GM21723 (cell line): ENCODE results near the gene ERC2.

Source experiments
- ATAC-seq: cut with Tn5 transposase; IDR thresholded peaks from one replicate; pipeline ENCODE4 v1.9.1; 2021; ENCODE audit warnings: mild to moderate bottlenecking, moderate library complexity; ENCODE audit not compliant: unreplicated experiment

Gene ERC2

DNA sequence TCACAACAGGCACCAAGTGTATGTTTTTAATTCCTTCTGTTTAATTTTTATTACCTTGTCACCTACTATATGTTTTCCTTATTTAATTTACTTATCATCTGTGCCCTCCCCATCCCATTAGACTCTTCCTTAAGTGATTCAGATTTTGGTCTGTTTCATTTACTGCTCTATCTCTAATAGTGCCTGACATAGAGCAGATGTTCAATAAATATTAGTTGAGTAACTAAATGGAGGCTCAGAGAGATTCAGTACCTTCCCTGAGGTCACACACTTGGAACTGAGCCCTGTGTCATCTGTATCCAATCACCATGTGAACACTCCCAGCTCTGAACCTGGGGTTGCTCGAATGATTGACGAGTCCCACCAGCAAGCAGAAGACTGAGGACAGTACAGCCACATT, 663.1 kb downstream of the ERC2 start:
- ATAC-seq: no peak

- no peak for ATAC-seq
Measured at GRCh38 chr3:55804170-55805095, 663.8 kb downstream of the ERC2 start.

DNA sequence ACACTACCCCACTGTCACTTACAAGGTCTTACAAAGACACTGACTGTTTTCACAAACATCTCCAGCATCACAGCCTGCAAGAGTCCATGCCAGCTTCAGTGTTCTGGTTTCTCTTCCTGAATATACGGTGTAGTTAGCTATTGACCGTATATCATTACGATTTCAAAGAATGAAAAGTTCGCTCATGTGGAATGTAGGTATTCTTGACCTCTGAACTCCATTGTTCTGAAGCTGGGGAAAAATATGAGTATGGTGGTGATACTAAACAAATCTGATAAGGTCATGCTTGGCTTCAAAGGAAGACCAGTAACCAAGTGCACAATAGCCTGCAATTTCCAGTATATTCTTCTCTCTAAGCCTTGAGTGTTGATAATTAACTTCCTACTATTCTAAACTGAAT, 665.5 kb downstream of the ERC2 start:
- ATAC-seq: no peak

- no peak for ATAC-seq
Measured at GRCh38 chr3:55801676-55802075, 666.6 kb downstream of the ERC2 start.

DNA sequence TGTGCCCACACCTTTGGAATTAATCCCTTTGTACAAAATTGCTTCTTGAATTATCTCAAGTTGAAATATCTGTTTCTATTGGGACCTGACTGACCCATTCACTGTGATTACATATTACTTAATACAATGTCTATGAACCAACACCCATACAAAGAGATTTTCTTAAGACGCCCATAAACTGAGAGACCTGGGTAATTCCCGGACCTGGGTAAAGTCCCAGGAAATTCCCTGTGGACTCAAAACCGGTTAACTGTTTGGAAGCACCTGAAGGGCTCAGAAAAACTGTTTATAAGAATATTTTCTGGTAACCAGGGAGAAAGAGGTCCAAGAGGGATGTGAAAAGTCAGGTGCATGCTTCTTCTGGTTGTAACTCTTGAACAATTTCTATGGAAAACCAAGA, 667.2 kb downstream of the ERC2 start:
- ATAC-seq: no peak

DNA sequence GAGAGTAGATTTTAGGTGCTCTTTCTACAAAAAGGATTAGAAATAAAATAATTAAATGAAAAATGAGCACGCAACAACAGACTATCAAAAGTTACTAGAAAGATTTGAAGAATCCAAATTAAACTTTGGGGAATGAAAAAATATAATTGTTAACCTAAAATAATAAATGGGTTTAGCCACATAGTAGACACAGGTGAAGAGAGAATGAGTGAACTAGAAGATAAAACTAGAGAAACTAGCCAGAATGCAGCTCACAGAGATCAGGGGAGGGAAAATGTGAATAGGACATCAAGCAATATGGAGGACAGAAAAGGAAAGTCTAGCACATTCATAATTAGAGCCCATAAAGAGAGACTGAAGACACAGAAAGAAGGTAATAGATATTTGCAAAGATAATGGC, 670.5 kb downstream of the ERC2 start:
- ATAC-seq: no peak

DNA sequence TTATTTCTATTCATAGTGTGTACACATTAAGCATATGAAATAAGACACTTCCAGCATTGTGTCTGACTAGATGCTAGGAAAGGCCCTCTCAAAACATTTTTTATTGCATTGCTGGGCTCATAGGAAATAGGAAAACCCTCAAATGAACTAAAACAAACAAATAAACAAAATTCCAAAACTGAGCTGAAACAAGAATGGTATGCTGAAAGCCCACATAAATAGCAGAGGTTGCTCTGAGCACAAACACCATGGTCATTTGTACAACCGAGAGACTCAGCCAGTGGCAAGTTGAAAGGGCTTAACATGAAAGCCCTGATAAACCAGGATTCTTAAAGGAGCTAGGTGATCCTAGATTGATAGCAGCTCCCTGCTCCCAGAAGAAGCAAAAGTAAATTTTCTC, 671.2 kb downstream of the ERC2 start:
- ATAC-seq: no peak

DNA sequence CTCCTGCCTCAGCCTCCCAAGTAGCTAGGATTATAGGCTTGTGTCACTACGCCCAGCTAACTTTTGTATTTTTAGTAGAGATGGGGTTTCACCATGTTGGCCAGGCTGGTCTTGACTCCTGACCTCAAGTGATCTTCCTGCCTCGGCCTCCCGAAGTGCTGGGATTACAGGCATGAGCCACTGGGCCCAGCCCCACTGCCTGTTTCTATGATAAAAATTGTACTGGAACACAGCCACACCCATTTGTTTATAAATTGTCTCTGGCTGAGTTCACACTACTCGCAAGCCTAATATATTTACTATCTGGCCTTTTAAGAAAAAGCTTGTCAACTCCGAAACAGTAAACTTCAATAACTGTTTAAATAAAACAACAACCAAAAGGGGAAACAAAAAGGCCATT, 671.7 kb downstream of the ERC2 start:
- ATAC-seq: no peak

- no peak for ATAC-seq
Measured at GRCh38 chr3:55795746-55796145, 672.5 kb downstream of the ERC2 start.

DNA sequence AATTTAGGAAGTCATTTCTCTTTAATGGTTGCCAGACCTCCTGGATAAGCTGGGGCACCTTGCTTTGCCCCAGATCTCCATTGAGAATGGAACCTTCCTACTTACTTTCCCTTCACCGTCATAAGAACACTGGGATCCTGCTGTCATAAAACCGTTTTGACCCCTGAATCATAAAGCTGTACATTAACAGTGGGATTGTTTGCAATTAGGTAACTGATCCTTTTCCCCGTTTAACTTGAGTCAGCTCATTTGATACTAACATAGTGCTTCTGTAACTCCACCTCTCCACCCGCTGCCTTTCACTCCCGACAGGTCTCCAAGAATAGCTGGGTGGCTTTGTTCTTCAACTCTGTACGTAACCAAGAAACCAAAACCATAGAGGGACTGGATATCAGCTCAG, 673.0 kb downstream of the ERC2 start:
- ATAC-seq: no peak

DNA sequence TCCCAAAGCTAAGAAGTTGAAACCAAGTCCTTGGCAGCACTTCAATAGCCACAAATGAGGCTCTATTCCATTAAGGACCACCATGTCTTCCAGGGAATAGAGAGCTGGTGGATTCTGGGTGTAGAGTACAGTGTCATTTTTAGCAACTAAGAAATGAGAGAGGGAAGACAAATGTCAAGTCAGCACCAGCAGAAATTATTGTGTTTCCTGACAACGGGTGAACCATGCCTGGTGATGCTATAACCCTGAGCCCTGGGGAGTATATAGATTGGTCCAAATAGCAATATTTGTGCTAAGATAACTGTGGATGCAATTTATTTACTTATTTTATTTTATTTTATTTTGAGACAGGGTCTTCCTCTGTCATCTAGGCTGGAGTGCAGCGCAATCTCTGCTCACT, 675.5 kb downstream of the ERC2 start:
- no peak for ATAC-seq

- ATAC-seq: no peak
Measured at GRCh38 chr3:55792009-55792408, 676.3 kb downstream of the ERC2 start.

- no peak for ATAC-seq
Measured at GRCh38 chr3:55790596-55791350, 677.5 kb downstream of the ERC2 start.

GRCh38 chr3:55789516-55789915, 678.8 kb downstream of the ERC2 start:
- no peak for ATAC-seq

GRCh38 chr3:55782807-55783206, 685.5 kb downstream of the ERC2 start:
- no peak for ATAC-seq

DNA sequence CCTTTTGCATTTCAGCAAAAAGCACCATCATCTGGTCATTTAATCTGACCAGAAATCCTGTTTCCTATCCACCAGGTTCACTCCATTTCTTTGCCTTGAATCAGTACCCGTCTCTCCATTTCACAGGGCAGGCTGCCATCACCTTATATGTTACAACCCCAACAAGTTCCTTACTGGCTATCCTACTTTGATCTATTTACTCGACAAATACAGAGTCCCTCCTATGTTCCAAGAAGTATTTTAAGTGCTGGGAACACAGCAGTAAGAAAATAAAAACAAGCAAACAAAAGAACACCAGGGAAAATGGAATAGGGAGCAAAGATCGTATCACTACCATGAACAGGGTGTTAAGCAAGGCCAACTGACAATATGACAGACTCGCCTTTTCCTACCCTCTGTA, 685.9 kb downstream of the ERC2 start:
- no peak for ATAC-seq

GRCh38 chr3:55780913-55781312, 687.4 kb downstream of the ERC2 start:
- no peak for ATAC-seq

- no peak for ATAC-seq
Measured at GRCh38 chr3:55779543-55779942, 688.7 kb downstream of the ERC2 start.

GRCh38 chr3:55775366-55776154, 692.7 kb downstream of the ERC2 start:
- ATAC-seq: no peak

DNA sequence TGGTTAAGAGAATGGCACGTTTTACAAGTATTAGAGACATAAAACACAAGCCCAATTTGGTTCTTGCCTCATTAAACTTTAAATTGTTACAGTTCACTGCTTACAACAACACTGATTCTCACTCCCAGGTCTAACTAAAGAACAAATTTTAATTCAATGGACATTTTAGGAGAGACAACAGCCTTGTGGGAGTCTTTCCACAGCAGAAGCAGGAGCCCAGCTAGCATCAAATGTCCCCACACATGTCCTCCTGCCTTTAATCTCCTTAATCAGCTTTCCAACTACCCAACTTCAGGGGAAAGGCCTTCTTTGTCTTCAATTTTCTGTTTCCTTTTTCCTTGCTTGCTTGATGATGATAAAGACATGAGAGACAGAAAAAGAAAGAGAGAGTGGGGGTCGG, 693.4 kb downstream of the ERC2 start:
- no peak for ATAC-seq

- no peak for ATAC-seq
Measured at GRCh38 chr3:55771503-55771902, 696.8 kb downstream of the ERC2 start.
